Pons (tissue), 1 donor: ENCODE results near the gene SLC16A12.
"Not testable (repeated sequence)": the region's sequence is repeated elsewhere in the genome, so short reads cannot be mapped to it uniquely, and the experiment has no call there.

Experiments used
- DNase-seq: peaks from one replicate; pipeline ENCODE4 v3.0.0-alpha.2; 2016; ENCODE audit warnings: low spot score

Gene SLC16A12

GRCh38 chr10:89548673-89549072 lies 13.3 kb upstream of the SLC16A12 start:
- DNase-seq, result no peak

GRCh38 chr10:89547853-89548513 lies 12.6 kb upstream of the SLC16A12 start:
- no peak for DNase-seq

DNA sequence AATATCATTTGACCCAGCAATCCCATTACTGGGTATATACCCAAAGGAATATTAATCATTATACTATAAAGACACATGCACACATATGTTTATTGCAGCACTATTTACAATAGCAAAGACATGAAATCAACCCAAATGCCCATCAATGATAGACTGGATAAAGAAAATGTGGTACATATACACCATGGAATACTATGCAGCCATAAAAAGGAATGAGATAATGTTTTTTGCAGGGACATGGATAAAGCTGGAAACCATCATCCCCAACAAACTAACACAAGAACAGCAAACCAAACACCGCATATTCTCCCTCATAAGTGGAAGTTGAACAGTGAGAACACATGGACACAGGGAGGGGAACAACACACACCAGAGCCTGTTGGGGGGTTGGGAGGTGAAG lies 11.3 kb upstream of the SLC16A12 start:
- DNase-seq, result not testable (repeated sequence)

GRCh38 chr10:89543841-89544240 lies 8.4 kb upstream of the SLC16A12 start:
- DNase-seq, result no peak

DNA sequence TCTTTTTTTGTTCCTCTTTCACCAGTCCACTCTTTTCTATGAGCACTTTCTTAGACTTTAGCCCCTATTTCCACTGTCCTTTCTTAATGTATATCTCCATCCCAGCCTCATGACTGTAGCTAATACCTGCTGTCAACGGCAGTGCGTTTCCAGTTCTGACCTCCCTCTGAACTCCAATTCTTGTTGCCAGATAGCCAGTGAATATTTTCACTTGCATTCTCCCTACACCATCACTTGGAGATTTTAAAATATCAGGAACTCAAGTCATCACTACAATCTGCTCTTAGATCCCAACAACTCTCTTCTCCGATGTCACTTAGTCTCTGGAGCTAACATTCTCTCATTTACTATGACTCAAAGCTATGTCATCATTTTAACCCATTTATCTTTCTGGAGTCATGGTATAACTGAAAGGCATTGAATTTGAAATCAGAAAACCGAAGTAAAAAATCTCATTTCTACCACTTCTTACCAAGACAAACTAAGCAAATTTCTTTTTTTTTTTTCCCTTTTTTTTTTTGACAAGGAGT lies 5.1 kb upstream of the SLC16A12 start:
- DNase-seq, result no peak

GRCh38 chr10:89537364-89537763 lies 2.0 kb upstream of the SLC16A12 start:
- no peak for DNase-seq

GRCh38 chr10:89536013-89536354 lies 590 bp upstream of the SLC16A12 start:
- DNase-seq, result no peak

DNA sequence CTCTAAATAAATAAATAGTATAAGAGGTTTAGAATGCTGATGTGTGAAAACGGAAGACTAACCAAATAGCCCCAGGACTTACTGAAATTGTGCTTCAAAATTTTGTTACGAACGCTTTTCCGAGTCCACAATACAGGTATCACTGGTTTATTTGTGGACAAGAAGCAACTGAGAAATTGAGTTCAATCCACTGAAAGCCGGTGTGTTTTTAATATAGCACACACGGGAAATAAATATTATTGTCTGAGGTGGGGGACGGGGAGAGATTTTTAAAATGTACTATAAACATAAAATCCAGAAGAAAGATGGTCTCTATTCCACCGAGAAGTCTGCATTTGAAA lies 598 bp downstream of the SLC16A12 start:
- DNase-seq, result no peak

GRCh38 chr10:89532476-89532875 lies 2.9 kb downstream of the SLC16A12 start:
- no peak for DNase-seq

GRCh38 chr10:89531359-89531758 lies 4.0 kb downstream of the SLC16A12 start:
- DNase-seq, result no peak

- DNase-seq, result not testable (repeated sequence)
These were observed 5.7 kb downstream of the SLC16A12 start for GRCh38 chr10:89529711-89530110.

DNA sequence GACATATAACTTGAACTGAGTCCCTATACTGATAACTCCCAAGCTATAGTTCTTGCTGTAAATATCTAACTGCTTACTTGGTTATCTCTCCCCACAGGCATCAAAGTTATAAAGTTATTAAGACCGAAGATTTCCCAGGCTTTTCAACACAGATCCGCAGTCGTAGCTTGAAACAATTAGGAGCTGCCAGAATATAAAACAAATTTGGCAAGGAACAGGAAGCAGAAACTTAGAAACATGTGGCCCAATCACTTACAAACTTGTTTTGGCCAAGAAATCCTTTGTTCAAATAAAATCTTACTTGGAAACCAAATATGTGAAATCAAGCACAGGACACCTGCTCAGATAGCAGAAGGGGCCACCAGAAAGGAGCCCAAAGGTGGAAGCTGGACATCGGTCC lies 9.0 kb downstream of the SLC16A12 start:
- no peak for DNase-seq

DNA sequence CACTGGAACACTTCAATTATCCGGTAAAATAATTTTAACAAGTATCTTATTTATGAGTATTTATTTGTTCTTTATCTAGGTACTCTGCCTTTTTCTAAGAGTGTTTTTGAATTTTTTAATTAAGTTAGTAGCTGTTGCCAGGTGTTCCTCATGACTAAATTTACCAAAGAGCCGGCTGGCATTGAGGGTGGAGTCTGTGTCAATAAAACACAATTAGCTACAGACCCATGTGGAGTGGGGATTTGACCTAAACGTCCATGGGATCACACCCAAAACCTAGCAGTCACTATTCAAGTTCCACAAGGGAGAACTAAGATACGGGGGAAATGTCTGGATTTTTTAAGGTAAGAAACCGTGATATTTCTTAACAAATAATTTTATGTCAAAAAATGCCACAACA lies 9.8 kb downstream of the SLC16A12 start:
- DNase-seq, result no peak

- DNase-seq, result no peak
These were observed 11.1 kb downstream of the SLC16A12 start for GRCh38 chr10:89524279-89524678.

GRCh38 chr10:89523274-89523673 lies 12.1 kb downstream of the SLC16A12 start:
- no peak for DNase-seq

- DNase-seq, result no peak
These were observed 12.9 kb downstream of the SLC16A12 start for GRCh38 chr10:89522463-89522862.

DNA sequence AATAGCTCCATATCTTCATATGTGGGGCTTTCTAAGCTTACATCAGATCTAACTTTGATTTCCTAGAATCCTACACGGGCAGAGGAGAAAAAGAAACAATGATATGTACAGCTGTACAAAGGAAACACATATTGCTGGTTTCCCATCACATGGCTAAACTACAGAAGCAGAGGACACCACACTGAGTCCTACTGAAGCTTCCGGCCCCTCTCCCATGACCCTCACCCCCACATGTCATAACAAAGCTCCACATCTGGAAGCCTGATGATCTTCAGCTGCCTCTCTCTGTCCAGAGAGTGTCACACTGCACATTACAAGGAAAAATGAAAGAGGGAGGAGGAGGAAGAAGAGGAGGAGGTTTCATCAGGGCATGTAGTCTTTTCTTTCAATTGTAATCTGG lies 14.0 kb downstream of the SLC16A12 start:
- no peak for DNase-seq

- DNase-seq, result no peak
These were observed 14.7 kb downstream of the SLC16A12 start for GRCh38 chr10:89520706-89521105.

- no peak for DNase-seq
These were observed 16.2 kb downstream of the SLC16A12 start for GRCh38 chr10:89518876-89519842.

- no peak for DNase-seq
These were observed 17.3 kb downstream of the SLC16A12 start for GRCh38 chr10:89518108-89518507.

DNA sequence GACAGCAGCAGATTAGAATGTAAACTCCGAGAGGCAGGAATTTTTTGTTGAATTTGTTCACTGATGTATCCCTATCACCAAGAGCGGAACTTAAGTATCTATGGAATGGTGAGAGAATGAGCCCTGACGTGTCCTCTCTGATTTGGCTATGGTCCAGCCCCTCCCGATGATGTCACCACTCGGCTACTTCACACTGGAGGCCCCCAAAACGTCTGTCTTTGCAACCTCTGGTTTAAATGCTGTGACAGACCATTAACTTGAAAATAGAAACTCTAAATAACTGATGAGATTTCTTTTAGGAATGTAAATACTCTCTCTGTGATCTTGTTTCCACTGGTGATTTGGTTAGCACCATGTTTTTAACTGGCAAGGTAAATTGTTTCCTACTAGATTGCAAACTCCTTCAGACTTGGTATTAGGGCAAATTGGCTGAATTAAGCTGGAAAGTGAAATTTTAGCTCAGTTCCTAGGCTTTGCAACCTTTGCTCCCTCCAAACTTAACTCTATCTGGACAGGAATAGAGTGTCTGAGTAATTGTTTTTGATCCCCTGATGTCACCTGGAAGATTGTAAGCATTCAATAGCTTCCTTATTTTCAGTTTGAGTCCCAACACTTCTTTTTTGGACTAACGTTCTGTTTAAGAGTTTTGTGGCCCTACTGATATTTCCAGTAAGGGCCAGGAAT lies 19.1 kb downstream of the SLC16A12 start:
- DNase-seq, result no peak

DNA sequence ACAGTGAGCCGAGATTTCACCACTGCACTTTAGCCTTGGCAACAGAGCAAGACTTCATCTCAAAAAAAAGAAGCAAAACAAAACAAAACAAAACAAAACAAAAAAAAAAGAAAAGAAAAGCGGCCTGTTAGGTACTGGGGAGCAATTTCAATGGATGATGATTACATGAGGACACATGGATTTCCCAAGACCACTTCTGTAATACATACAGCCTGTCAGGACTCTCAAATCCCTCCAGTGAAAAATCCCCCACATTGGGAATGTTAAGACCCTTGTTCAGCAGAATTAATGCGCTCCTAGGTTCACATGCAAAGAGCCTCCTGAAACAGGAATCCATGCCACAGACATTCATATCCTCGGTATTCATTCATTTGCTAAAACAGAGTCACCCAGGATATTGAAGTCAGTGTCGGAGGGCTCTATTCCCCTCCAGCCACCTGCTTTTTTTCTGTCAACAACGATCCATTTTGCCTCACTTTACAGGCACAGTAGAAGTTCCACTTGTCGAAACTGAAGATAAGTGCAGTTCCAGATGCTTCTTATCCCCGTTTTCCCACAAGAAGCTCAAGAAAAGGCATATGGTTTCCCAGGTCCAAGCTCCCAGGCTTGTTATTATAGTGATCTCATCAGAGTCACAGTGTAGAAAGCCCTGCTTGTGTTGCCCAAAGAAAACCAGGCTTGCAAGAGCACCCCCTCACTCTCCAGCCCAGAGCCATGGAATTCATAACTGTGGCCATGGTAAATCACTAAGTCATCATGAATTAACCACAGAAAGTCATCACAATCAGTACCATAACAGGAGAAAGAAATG lies 20.2 kb downstream of the SLC16A12 start:
- no peak for DNase-seq
